ENCODE measurements around the gene LYVE1. TPM values are rescaled to one million over a fixed set of nuclear protein-coding genes. Genes with fewer than 3 reads are reported as not detected.

LYVE1 gene
- total RNA-seq, 4 donors from 2014 or later = 36.1 to 104 (median 71.9) TPM

GRCh38 chr11:10520562-10520961, 47.9 kb downstream of the LYVE1 start:
- 91 to 95% methylated on average over 2 of the region's 2 CpGs for whole genome bisulfite sequencing, 2 donors
- peaks cover 0 to 13% (median 0%) of the 10 kb centered on the region in 4 donors for H3K4me1 ChIP-seq
- peaks cover 0 to 61% (median 0%) of the 10 kb centered on the region in 3 donors for H3K36me3 ChIP-seq
- no peak overlapping the region for H3K4me3 ChIP-seq
- no peak for DNase-seq (ENCODE audit: low spot score in 2 of 2)
- no peak overlapping the region for H3K27ac ChIP-seq
- no peaks in the 10 kb centered on the region for H3K9me3 ChIP-seq
- TF ChIP-seq POLR2A (IDR thresholded peaks at IDR 0.05) = no peak
- TF ChIP-seq EP300 (IDR thresholded peaks at IDR 0.05) = no peak
- TF ChIP-seq CTCF (IDR thresholded peaks at IDR 0.05) = no peak
- no peaks in the 10 kb centered on the region for H3K27me3 ChIP-seq

DNA sequence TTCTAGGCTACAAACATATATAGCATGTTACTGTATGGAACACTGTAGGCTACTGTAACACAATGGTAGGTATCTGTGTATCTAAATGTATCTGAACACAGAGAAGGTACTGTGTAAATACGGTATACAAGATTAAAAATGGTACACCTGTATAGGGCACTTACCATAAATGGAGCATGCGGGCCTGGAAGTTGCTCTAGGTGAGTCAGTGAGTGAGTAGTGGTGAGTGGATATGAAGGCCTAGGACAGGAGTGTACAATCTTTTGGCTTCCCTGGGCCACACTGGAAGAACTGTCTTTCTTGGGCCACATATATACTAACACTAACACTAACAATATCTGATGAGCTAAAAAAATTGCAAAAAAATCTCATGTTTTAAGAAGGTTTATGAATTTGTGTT, 48.8 kb downstream of the LYVE1 start:
- Histone ChIP-seq H3K36me3 (peaks cover 0 to 51% (median 0%) of the 10 kb centered on the region in 3 donors), H3K27ac (no peak overlapping the region), H3K9me3 (no peaks in the 10 kb centered on the region), H3K4me1 (peaks cover 0 to 20% (median 0%) of the 10 kb centered on the region in 4 donors), H3K4me3 (no peak overlapping the region), H3K27me3 (no peaks in the 10 kb centered on the region)
- no peak for TF ChIP-seq EP300 (IDR thresholded peaks at IDR 0.05)
- TF ChIP-seq CTCF (IDR thresholded peaks at IDR 0.05) = no peak
- no peak for TF ChIP-seq POLR2A (IDR thresholded peaks at IDR 0.05)
- WGBS, 2 donors = 98 to 99% methylated on average over 2 of the region's 2 CpGs
- DNase-seq (ENCODE audit: low spot score in 2 of 2) = no peak

DNA sequence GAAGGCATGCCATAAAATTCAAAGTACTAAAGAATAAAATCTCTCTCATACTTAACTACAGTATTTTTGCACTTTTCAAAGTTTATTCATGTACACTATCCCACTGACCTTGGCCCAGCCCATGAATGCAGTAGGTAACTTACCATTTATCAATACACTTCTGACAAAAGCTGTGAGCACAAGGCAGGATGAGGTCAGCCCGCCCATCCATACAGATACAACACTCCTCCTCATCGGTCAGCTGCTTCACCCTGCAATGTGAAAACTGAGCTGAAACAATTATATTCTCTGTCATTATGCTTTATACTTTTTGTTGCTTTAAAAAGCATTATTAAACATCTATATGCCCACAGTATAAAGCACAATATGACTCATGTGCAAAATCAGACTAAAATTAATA, 49.6 kb downstream of the LYVE1 start:
- WGBS, 2 donors = 91 to 97% methylated on average over 2 of the region's 2 CpGs
- DNase-seq (ENCODE audit: low spot score in 2 of 2) = no peak
- no peak overlapping the region for H3K27ac ChIP-seq
- TF ChIP-seq POLR2A (IDR thresholded peaks at IDR 0.05) (no peak), CTCF (IDR thresholded peaks at IDR 0.05) (no peak), EP300 (IDR thresholded peaks at IDR 0.05) (no peak)
- H3K36me3 ChIP-seq = peaks cover 0 to 44% (median 0%) of the 10 kb centered on the region in 3 donors
- H3K4me1 ChIP-seq = peaks cover 0 to 27% (median 0%) of the 10 kb centered on the region in 4 donors
- no peak overlapping the region for H3K4me3 ChIP-seq
- no peaks in the 10 kb centered on the region for H3K9me3 ChIP-seq
- no peaks in the 10 kb centered on the region for H3K27me3 ChIP-seq

- no peak for DNase-seq (ENCODE audit: low spot score in 2 of 2)
- TF ChIP-seq CTCF (IDR thresholded peaks at IDR 0.05) (no peak), EP300 (IDR thresholded peaks at IDR 0.05) (no peak), POLR2A (IDR thresholded peaks at IDR 0.05) (no peak)
- no peaks in the 10 kb centered on the region for H3K27me3 ChIP-seq
- H3K27ac ChIP-seq = no peak overlapping the region
- H3K36me3 ChIP-seq = peaks cover 0 to 36% (median 0%) of the 10 kb centered on the region in 3 donors
- no peak overlapping the region for H3K4me3 ChIP-seq
- no peaks in the 10 kb centered on the region for H3K9me3 ChIP-seq
- peaks cover 0 to 27% (median 0%) of the 10 kb centered on the region in 4 donors for H3K4me1 ChIP-seq
Observed at GRCh38 chr11:10518123-10518522, 50.3 kb downstream of the LYVE1 start.

- Histone ChIP-seq H3K4me3 (no peak overlapping the region), H3K9me3 (no peaks in the 10 kb centered on the region), H3K4me1 (peaks cover 0 to 15% (median 0%) of the 10 kb centered on the region in 4 donors), H3K27me3 (no peaks in the 10 kb centered on the region), H3K36me3 (peaks cover 0 to 27% (median 0%) of the 10 kb centered on the region in 3 donors), H3K27ac (no peak overlapping the region)
- no peak for DNase-seq (ENCODE audit: low spot score in 2 of 2)
- WGBS, 2 donors = 88 to 89% methylated on average over 3 of the region's 3 CpGs
- TF ChIP-seq POLR2A (IDR thresholded peaks at IDR 0.05) = no peak
- TF ChIP-seq CTCF (IDR thresholded peaks at IDR 0.05) = no peak
- TF ChIP-seq EP300 (IDR thresholded peaks at IDR 0.05) = no peak
Observed at GRCh38 chr11:10515418-10515817, 53.0 kb downstream of the LYVE1 start.
